Parathyroid adenoma (tissue), 2 donors: ENCODE measurements around the gene FEM1C.

ENCODE experiments used
- H2AFZ ChIP-seq: fragments of 300-600 bp; sonication (generic); one replicate; pipeline ENCODE4 v1.7.0; 2017; ENCODE audit warnings: antibody characterized with exemption, mild to moderate bottlenecking
- H3K27ac ChIP-seq: fragments of 300-600 bp; sonication (generic); one replicate; pipeline ENCODE4 v1.7.0; 2017
- H3K27me3 ChIP-seq: fragments of 300-600 bp; sonication (generic); one replicate; pipeline ENCODE4 v1.7.0; 2017; ENCODE audit warnings: low read length; ENCODE audit not compliant: control insufficient read depth, insufficient read depth
- H3K36me3 ChIP-seq: fragments of 300-600 bp; sonication (generic); one replicate; pipeline ENCODE4 v1.7.0; 2017; ENCODE audit warnings: low read length; ENCODE audit not compliant: control insufficient read depth, insufficient read depth
- H3K4me1 ChIP-seq: fragments of 300-600 bp; sonication (generic); one replicate; pipeline ENCODE4 v1.7.0; 2017; ENCODE audit warnings: control low read depth
- H3K4me2 ChIP-seq: fragments of 300-600 bp; sonication (generic); one replicate; pipeline ENCODE4 v1.7.0; 2017; ENCODE audit warnings: low read length
- H3K4me3 ChIP-seq: fragments of 300-600 bp; sonication (generic); one replicate; pipeline ENCODE4 v1.7.0; 2017; ENCODE audit warnings: low read depth, low read length
- H3K79me2 ChIP-seq: fragments of 300-600 bp; sonication (generic); one replicate; pipeline ENCODE4 v1.7.0; 2017; ENCODE audit warnings: control low read depth
- H3K9ac ChIP-seq: fragments of 300-600 bp; sonication (generic); one replicate; pipeline ENCODE4 v1.7.0; 2017; ENCODE audit warnings: mild to moderate bottlenecking
- H3K9me3 ChIP-seq: fragments of 300-600 bp; sonication (generic); one replicate; pipeline ENCODE4 v1.7.0; 2017; ENCODE audit warnings: low read length; ENCODE audit not compliant: control insufficient read depth
- TF ChIP-seq, protein P1 (sequence below): fragments of 300-600 bp; sonication (generic); IDR thresholded peaks from one replicate; pipeline ENCODE4 v1.7.0; 2017; ENCODE audit warnings: antibody characterized with exemption, mild to moderate bottlenecking
- donor health status: primary hyperparathyroidism.

The FEM1C gene

DNA sequence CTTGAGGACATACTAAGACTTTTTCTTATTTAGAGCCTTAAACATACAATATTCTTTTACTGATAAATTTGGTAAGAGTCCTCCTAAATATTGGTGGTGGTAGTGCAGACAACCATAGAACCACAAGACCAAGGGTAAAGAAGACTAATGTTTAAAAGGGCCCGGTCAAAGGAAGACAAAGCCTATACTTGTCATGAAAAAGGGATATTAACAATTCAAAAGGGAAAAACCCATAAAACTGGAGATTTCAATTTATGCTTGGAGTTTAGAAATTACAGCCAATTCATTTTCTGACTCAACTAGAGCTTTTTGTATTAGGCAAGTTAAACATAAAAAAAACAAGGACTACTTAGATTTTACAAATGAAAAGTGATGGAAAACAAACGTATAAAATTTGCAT, 24.4 kb downstream of the FEM1C start:
- H3K36me3 ChIP-seq = no peaks in the 10 kb centered on the region
- H3K79me2 ChIP-seq = no peaks in the 10 kb centered on the region
- TF ChIP-seq, protein P1, sequence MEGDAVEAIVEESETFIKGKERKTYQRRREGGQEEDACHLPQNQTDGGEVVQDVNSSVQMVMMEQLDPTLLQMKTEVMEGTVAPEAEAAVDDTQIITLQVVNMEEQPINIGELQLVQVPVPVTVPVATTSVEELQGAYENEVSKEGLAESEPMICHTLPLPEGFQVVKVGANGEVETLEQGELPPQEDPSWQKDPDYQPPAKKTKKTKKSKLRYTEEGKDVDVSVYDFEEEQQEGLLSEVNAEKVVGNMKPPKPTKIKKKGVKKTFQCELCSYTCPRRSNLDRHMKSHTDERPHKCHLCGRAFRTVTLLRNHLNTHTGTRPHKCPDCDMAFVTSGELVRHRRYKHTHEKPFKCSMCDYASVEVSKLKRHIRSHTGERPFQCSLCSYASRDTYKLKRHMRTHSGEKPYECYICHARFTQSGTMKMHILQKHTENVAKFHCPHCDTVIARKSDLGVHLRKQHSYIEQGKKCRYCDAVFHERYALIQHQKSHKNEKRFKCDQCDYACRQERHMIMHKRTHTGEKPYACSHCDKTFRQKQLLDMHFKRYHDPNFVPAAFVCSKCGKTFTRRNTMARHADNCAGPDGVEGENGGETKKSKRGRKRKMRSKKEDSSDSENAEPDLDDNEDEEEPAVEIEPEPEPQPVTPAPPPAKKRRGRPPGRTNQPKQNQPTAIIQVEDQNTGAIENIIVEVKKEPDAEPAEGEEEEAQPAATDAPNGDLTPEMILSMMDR = no peak
- no peaks in the 10 kb centered on the region for H3K9me3 ChIP-seq
- no peak overlapping the region for H3K9ac ChIP-seq
- no peak overlapping the region for H3K27ac ChIP-seq
- H3K4me2 ChIP-seq = no peak overlapping the region
- no peak overlapping the region for H3K4me3 ChIP-seq
- no peak overlapping the region for H2AFZ ChIP-seq
- H3K27me3 ChIP-seq = no peaks in the 10 kb centered on the region
- no peaks in the 10 kb centered on the region for H3K4me1 ChIP-seq

DNA sequence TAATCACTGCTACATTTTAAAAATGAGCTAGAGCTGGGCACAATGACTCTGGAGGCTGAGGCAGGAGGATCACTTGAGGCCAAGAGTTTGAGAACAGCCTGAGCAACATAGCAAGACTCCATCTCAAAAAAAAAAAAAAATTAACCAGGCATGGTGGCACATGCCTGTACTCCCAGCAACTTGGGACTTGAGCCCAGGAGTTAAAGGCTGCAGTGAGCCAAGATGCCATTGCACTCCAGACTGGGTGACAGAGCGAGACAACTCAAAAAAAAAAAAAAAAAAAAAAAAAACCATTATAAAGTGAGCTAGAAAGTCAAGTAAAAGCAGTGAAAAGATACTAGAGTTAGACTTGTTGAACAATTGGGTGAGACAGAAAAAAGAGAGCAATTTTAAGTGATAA, 28.2 kb downstream of the FEM1C start:
- H3K9me3 ChIP-seq = no peaks in the 10 kb centered on the region
- TF ChIP-seq, protein P1 = no peak
- no peaks in the 10 kb centered on the region for H3K27me3 ChIP-seq
- H3K4me1 ChIP-seq = no peaks in the 10 kb centered on the region
- H3K4me3 ChIP-seq = no peak overlapping the region
- no peak overlapping the region for H3K4me2 ChIP-seq
- H3K36me3 ChIP-seq = no peaks in the 10 kb centered on the region
- H3K9ac ChIP-seq = no peak overlapping the region
- no peak overlapping the region for H2AFZ ChIP-seq
- no peak overlapping the region for H3K27ac ChIP-seq
- H3K79me2 ChIP-seq = no peaks in the 10 kb centered on the region

DNA sequence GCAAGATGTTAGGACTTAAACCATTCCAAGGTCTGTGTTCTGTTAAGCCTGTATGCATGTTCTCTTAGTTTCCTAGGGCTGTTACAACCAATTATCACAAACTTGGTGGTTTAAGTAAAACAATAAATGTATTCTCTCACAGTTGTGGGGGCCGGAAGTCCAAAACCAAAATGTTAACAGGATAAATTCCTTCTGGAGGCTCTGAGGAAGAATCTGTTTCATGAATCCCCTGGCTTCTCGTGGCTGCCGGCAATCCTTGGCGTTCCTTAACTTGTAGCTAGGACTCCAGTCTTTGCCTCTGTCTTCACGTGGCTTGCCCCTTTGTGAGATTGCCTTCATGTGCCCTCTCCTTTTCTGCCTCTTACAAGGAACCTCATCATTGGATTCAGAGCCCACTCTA, 30.4 kb downstream of the FEM1C start:
- Histone ChIP-seq H3K27me3 (no peaks in the 10 kb centered on the region), H3K79me2 (no peaks in the 10 kb centered on the region), H3K9ac (no peak overlapping the region), H3K4me2 (no peak overlapping the region), H3K4me1 (no peaks in the 10 kb centered on the region), H2AFZ (no peak overlapping the region), H3K4me3 (no peak overlapping the region), H3K9me3 (no peaks in the 10 kb centered on the region), H3K27ac (no peak overlapping the region), H3K36me3 (no peaks in the 10 kb centered on the region)
- TF ChIP-seq, protein P1 = no peak

DNA sequence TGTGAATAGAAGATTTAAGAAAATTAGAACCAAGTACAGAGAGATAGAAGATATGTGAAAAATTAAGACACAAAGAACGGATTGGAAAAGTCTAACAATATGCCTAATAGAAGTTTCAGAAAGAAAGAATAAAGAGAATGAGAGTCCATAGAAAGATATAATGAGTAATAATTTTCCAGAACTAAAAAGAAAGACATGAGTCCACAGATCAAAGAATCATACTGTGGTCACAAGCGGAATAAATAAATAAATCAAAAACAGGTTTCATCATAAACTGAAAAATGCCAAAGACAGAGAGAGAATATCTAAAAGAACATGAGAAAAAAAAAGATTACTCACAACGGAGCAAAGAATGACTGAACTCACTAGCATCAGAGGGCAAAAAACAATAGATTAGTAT, 32.9 kb downstream of the FEM1C start:
- Histone ChIP-seq H3K27me3 (no peaks in the 10 kb centered on the region), H2AFZ (no peak overlapping the region), H3K9ac (no peak overlapping the region), H3K4me1 (no peaks in the 10 kb centered on the region), H3K27ac (no peak overlapping the region), H3K36me3 (no peaks in the 10 kb centered on the region), H3K79me2 (no peaks in the 10 kb centered on the region), H3K4me2 (no peak overlapping the region), H3K9me3 (no peaks in the 10 kb centered on the region), H3K4me3 (no peak overlapping the region)
- TF ChIP-seq, protein P1 = no peak

DNA sequence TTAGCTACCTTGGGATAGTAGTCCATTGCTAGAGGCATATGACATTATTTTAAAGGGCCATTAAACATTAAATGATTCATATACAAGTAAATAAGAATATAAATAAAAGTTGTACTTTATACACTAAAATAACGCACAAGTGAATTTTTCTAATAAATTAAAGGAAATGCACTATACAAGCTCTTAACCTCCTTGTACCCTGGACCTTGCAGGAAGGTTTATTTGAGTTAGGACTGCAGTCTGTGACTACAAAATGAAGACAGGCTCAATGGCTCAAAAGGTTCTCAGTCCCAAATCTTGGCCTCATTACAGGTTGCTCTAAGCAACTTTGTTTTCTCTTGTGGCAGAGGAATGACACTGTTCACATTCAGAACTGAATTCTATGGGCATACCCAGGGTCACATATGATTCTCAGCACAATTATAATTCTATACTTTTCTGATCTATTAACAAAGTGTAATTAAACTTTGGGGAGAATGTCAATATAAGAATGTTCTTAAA, 34.4 kb downstream of the FEM1C start:
- Histone ChIP-seq H3K4me1 (no peaks in the 10 kb centered on the region), H3K9me3 (no peaks in the 10 kb centered on the region), H3K4me2 (no peak overlapping the region), H3K4me3 (no peak overlapping the region), H3K9ac (no peak overlapping the region), H3K27ac (no peak overlapping the region), H3K36me3 (no peaks in the 10 kb centered on the region), H3K79me2 (no peaks in the 10 kb centered on the region), H2AFZ (no peak overlapping the region), H3K27me3 (no peaks in the 10 kb centered on the region)
- TF ChIP-seq, protein P1 = no peak
